LoVo (cell line): ENCODE measurements around the gene DACT2.

Experiments used
- DNase-seq: peaks from one replicate; pipeline ENCODE4 v3.0.0-alpha.2; 2016; ENCODE audit warnings: low spot score

Gene DACT2

DNA sequence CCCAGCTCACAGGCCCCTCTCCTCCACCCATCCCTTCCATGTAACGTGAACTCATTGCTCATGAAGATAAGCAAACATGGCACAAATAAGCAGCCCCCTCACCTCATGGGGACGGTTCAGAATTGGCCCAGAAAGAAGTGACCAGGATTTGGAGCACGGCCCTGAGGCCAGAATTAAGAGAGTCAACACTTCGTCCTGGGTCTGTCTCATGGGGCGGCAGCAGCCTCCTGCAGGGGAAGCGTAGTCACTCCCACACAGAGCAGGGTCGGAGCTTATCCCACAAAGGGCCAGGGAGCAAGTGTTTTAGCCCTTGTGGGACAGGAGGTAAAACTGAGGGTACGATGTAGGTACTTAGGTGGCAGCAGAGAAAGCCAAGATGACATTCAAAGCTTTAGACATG is 28.6 kb upstream of the DACT2 start:
- no peak for DNase-seq

DNA sequence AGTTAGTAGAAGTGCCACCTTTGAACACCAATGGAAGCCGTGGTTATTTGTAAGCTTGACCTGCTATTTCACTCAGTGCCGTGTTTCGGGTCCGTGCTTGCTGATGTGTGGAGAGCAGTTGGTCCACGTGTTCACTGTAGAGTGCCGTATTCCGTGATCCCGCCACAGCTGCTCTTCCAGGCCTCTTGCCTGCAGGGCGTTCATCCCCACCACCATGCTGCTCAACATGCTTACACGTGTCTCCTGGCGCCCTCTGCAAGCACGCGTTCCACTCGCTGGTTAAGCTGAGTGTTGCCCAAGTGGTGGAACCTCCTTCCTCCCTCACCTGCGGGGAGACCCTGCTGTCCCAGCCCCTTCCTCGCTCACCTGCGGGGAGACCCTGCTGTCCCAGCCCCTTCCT is 28.0 kb upstream of the DACT2 start:
- DNase-seq = no peak

- no peak for DNase-seq
Measured at GRCh38 chr6:168347053-168347452, 27.5 kb upstream of the DACT2 start.

DNA sequence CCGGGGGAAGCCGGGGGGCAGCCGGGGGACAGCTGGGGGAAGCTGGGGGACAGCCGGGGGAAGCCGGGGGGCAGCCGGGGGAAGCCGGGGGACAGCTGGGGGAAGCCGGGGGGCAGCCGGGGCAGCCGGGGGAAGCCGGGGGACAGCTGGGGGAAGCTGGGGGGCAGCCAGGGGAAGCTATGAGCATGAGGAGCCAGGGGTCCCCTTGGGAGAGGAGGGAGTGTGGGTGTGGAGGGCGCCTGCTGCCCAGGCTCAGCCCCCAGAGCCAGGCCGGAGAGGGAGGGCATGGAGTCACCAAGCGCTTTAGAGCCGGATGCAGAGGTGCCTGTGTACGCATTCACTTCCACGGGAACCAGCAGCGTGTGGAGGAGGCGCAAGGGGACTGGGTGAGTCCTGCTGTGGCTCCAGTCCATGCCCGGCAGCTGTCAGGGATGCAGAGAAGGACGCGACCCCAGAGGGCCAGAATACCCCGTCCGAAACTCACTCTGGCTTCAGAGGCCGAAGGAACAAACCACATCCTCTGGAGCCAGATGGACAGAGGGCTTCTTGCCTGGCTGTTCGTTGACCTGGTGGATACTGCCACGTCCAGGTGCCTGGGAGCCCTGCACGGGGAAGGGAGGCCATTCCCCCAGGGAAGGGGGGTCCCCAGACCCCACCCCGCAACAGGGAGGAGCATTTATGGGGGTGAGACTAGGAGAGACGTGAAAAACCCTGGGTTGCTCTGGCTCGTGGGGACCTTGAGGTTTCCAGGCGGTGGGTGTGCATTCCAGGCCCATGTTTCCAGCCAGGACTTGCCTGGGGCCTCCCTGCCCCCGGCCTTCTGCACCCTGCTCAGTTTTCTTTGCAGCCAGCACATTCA is 26.5 kb upstream of the DACT2 start:
- DNase-seq = no peak

DNA sequence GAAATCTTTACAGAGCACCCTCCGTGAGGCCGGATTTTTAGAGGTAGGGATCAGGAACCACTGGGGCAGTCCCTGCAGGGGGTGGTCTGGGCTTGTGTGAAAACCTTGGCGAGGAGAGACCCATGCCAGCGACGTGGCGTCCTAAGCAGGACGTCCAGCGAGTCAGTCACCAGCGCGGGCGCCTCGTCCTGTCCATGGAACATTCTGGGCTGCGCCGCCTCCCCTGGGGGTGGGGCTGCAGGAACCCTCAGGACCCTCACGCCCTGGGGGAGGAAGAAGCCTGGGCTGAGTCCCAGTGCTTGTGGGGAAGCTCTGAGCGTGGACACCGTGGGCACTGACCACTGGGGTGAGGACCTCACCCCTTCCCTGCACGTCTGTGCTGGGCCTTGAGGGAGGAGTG is 25.7 kb upstream of the DACT2 start:
- no peak for DNase-seq

GRCh38 chr6:168344338-168344737 is 24.8 kb upstream of the DACT2 start:
- no peak for DNase-seq

DNA sequence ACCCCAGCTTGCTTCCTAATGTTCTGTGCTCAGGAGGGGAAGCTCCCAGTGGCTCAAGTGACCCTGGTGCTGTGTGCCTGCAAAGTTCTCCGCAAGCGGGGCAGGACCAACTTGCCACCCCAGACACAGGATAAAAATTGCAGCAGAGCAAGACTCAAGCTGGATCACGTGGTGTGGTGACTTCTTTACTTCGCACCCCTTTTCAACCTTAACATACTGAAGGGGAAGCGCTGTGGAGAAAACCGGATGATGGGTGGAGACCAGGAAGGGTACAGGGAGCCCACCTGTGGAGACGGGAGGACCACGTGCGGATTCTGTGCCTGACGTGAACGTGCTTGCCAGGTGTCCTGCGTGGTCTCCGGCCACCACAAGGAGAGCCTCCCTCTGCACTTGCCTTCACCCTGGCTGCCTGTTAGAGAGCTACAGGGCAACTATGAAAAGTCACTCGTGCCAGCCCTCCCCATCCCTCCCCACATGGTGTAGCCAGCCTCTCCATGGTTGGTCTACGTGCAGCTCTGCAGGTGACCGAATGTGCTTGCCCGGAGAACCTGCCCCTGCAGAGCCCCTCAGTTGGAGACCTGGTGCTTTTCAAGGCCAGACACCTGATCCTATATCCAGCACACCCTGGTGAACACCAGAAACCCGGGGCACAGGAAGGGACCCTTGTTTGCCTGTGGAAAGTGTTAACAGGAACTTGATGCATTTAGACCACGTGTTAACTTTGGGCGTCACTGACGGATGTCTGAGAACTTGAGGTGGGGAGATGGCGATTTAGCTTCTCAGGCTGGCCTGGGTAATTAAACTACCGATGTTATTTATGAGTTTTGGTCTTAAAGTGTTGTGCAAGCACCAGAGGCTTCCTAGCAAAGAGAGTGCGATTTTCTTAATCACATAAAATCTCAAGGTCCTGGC is 23.9 kb upstream of the DACT2 start:
- DNase-seq = no peak

DNA sequence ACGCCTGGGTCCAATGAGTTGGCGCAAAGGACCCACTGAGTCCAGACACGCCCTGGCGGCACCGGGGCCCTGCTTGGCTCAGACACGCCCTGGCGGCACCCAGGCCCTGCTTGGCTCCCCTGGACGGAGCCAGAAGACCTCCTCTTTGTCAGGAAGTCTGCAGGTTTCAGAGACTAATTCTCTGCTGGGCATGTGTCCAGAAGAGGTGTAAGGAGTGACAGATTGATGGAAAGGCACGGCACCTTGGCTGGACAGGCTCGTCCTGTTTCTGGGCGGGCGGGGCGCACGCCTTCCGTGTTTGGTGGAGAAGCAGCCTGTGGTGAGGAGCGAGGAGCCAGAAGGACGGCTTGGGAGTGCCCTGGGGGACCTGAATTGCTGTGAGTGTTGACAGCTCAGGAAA is 23.1 kb upstream of the DACT2 start:
- DNase-seq = peak; percentile 6

DNA sequence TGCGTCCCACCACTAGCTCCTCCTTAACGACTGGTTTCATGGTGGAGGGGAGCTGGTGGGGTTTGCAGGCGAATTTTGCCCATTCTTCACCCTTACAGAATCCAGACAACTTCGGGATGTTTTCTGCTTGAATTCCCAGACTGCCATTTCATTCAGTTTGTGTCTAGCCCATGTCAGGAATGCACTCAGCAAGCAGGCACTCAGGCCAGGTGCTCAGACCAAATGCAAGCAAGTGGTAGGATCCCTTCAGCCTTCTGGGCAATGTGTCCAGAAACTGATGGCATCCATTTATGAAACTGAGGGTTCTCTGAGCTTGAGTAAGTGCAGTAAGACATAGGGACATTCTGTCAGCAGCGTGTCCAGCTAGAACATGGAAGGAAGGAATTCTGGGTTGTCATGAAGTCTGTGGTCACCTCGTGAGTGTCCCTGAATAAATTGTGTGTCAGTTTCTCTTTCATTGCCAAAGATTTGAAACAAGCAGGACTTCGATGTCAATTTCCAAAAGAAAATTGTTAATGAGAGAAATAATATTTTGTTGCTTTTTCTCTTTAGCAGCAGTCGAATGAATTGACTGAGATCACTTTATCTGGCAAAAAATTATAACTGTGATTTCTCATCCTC is 21.8 kb upstream of the DACT2 start:
- no peak for DNase-seq

DNA sequence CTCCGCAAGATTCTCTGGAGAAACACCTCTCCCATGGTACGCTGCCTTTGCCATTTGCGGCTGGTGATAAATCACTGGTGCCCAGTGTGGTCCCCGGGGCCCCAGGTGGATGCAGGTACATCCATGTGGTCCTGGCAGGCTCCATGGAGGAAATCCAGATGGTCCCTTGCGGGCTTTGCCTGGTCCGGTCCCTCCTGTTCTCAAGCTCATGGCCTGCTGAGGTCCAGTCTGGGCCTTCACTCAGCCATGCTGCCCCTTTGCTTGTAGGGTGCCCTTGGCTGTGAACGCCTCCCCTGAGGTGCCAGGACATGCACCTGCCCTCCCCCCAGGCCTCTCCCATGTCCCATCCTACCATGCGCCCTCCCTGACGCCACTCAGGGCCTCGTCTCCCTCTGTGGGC is 21.2 kb upstream of the DACT2 start:
- DNase-seq = no peak

- no peak for DNase-seq
Measured at GRCh38 chr6:168338777-168339176, 19.2 kb upstream of the DACT2 start.

DNA sequence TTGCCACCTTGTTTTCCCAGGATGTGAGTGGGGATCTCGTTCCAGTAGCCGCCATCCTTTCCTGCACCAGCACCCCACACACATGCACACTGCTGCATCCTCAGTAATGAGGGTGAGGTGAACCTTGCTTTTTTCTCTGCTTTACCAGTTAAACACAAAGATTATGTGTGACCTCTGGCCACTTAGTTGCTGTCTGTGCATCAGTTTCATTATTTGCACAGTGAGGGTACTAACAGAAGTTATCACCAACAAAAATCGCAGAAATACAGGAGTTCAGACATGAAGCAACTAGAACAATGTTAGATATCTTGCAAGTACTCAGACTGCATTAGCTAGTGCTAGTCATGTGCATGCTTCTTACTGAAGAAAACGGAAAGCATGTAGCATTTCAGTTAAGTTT is 17.4 kb upstream of the DACT2 start:
- no peak for DNase-seq

DNA sequence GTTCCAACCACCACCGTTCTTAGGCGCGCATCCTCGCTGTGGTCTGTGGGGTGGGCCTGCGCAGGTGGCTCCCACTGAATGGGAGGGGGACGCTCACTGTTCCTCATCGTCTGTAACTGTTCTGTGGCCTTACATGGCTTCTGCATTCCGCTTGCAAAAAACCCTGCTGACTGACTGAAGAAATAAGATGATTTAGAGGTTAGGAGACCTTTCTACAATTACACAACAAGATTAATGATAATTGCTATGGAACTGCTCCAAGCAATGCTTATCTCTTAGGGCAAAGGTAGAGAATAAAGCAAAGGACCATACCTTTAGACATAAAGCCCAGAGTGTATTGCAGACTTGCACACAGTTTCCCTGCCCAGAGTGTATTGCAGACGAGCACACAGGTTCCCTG is 14.4 kb upstream of the DACT2 start:
- no peak for DNase-seq

DNA sequence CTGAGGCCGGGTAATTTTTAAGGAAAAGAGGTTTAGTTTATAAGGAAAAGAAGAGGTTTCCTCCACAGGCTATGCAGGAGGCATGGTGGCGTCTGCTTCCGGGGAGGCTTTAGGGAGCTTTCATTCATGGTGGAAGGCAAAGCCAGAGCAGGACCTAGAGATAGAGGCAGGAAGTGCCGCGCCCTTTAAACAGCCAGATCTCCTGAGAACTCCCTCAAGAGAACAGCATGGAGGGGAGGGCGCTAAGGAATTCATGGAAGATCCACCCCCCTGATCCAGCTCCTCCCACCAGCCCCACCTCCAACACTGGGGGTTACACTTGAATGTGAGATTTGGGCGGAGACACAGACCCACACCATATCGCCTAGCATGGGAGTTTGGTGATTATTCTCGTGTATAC is 13.9 kb upstream of the DACT2 start:
- DNase-seq = no peak

GRCh38 chr6:168333039-168333438 is 13.5 kb upstream of the DACT2 start:
- DNase-seq = peak; percentile 31

GRCh38 chr6:168332020-168332419 is 12.4 kb upstream of the DACT2 start:
- DNase-seq = no peak

- DNase-seq = no peak
Measured at GRCh38 chr6:168331058-168331457, 11.5 kb upstream of the DACT2 start.

- DNase-seq = no peak
Measured at GRCh38 chr6:168330403-168330802, 10.8 kb upstream of the DACT2 start.

DNA sequence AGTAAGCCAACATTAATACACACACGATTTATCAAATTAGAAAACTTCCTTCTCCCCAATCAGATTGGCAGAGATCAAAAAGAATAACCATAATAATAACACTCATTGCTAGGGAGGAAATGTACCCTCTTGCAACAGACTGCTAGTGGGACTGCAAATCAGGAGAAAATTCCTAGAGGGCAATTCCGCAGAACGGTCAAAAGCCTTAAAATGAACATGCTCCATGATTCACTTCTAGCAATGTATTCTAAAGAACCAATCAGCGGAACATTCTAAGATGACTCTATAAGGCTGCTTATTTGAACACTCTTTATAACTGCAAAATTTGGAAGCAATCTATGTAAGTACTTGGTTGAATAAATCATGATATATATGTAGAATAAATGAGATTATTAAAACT is 8.5 kb upstream of the DACT2 start:
- no peak for DNase-seq

DNA sequence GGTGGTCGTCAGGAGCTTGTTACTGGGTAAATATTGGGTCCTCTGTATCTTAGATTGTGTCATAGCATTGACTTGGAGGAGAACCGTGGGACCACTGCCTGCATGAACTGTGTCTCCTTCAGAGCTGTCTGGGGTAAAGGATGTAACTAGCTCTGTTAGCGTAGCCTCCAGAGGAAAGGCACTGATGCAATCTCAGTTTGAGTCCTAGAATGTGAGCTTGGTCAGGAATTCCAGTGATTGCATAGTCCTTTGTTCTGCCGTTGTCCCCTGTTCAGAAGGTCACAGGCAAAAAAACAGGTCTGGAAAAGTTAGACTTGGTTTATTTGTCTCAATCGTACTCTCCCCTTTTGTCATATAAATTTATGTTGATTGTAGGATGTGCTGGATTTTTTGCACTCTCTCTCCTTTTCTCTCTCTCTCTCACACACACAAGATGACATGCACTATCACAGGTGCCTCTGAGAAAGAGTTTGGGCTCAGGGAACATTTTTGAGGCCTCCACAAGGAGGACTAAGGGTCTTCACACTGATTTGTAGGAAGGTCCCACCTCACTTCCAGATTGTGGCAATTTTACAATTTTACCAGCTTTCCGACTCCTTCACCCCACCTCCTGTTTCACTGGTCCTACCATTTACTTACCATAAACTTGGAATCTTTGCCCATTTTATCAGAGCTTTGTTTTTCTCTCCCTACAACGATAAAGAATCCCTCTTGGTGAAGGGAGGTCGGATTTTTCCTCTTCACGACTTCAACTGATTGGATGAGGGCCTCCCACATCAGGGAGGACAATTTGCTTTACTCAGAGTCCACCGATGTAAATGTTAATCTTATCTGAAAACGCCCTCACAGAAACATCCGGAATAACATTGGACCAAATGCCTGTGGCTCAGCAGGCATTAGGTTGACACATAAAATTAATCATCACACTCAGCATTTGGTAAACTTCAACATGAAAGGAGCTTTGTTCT is 7.0 kb upstream of the DACT2 start:
- DNase-seq = peak; percentile 8

GRCh38 chr6:168322966-168323365 is 3.4 kb upstream of the DACT2 start:
- no peak for DNase-seq

GRCh38 chr6:168320634-168321033 is 1.1 kb upstream of the DACT2 start:
- DNase-seq = no peak
